Nucleus accumbens (tissue), 56 donors: ENCODE results near the gene NCAPH2.

Experiments used
- DNase-seq, 56 donors: peaks; one replicate each; lab custom pipeline; 2025; lab: John Stamatoyannopoulos, UW

Gene NCAPH2

GRCh38 chr22:50567721-50568252, 59.8 kb downstream of the NCAPH2 start:
- DNase-seq: no peak

DNA sequence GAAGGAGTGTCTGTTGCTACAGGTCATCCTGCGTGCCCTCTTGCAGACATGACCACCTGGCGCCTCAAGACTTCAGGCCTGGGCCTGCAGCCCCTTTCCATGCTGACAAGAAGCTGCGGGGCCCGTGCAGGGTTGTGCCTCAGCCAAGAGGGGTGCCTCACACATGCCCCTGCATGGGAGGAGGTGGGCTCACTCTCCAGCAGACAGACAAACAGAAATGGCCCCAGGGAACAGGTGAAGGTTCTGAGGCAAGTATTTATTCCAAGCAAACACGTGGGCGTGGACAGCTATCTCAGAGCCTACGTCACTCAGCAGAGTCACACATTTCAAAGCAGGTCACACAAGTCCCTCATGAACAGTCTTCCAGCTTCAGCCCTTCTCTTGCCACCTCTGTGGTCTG, 60.6 kb downstream of the NCAPH2 start:
- no peak for DNase-seq

DNA sequence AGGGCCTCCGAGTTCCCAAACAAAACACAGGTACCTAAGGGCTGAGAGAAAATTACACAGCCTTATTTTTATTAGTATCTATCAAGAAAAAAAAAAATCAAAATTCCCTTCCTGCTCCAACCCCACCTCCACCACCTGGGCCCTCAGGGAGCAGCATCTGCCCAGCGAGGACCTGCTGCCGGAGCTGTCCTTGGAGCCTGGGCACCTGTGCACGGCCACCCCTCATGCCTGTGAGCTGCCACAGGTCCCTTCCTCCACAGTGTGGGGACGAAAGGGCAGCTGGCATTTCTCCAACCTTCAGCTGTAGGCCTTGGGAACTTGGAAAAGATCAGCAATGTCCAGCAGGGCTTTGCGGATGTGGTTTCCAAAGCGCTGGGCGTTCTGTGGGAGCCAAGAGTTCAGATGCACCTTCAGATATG, 61.0 kb downstream of the NCAPH2 start:
- DNase-seq: no peak

DNA sequence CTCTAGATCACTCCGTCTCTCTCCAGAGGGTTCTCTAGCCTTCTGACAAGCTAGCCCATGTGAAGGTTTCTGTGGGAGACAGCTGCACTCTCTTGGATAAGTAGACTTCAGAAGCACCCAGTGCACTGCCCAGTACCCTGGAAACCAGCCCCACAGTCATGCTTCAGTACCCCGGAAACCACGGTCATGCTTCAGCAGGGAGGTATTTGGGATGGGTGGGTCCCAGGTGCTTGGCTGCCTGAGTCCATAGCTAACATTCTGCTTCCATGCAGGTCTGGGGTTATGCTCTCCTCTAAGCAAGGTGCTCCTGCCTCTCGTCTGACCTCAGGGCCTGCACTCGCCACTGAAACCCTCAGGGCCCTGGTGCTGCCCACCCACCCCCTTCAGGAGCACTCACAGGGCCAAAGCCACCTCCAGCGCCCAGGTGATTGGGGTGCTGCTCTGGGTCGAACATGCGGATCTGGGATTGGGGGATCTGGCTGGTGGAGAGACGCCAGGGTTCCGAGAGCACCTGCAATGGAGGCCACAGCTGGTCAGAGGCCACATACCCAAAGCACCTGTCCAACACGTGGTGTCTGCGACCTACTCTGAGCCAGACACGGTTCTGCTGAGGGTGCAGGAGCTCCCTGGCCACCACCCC, 62.0 kb downstream of the NCAPH2 start:
- no peak for DNase-seq

- no peak for DNase-seq
These were observed 62.8 kb downstream of the NCAPH2 start for GRCh38 chr22:50570861-50571260.

DNA sequence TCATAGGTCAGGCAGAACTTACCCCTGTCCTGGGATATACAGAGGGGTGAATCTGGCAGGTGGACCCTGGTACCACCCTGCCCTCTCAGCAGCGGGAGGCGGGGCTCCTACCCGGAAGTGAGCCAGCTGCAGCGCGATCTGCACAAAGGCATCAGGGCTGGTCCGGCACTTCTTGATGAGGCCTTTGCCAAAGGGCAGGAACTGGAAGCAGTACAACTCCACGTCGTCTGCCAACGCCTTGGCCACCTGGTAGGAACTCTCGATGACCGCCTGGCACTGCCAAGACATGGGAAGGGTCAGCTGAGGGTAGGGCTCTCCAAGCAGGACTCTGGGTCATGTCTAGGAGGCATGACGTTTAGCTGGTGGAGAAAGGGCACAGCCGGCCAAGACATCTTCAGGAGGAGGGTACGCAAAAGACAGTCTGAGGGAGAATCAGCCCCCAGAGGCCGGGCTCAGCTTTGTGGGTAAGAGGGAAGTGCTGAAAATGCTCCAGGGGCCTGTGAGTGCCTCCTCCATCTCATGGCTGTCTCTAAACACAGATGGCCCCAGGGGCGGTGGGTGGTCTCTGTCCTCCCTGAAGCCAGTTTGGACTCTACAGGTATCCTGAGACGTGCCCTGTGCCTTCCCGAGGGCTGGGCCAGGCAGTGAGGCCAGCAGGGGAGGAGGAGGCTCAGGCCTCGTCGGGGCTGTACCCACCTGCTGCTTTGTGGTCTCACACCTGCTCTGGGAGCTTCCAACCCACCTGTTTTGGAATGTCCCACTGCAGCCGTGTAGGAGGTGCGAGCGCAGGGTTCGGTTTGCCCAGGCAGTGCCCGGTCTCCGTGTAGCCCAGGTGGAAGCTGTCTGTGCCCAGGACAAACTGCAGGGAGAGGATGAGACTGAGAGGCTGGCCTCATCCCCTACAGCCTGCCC, 63.5 kb downstream of the NCAPH2 start:
- no peak for DNase-seq

DNA sequence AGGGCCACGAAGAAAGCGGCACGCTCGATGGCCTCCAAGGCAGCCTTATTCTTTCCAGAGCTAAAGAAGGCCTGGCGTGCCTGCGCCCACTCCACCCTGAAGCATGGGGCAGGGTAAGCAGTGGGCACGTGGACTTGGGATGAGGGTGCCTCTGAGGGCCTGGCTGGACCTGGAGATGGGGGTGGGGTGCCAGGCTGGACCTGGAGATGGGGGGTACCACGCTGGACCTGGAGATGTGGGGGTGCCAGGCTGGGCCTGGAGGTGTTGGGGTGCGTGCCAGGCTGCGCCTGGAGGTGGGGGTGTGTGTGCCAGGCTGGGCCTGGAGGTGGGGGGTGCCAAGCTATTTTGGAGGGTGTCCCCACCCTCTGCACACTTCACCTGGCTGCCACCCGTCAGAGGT, 64.9 kb downstream of the NCAPH2 start:
- no peak for DNase-seq

GRCh38 chr22:50573491-50574382, 65.7 kb downstream of the NCAPH2 start:
- DNase-seq: no peak

GRCh38 chr22:50574383-50574755, 66.3 kb downstream of the NCAPH2 start:
- no peak for DNase-seq
